Neural cell (in vitro differentiated cells): ENCODE results near the gene HS3ST6. TPM values are rescaled to one million over a fixed set of nuclear protein-coding genes. Genes with fewer than 3 reads are reported as not detected.

Source experiments
- H2AFZ ChIP-seq: fragments of 200-600, 300-800 bp; sonication (generic), shearing (Covaris generic); 2 replicates; pipeline ENCODE4 v1.6.0; 2014; ENCODE audit warnings: low read depth, mild to moderate bottlenecking, antibody characterized with exemption, low read length, moderate library complexity
- H3F3A ChIP-seq: fragments of 200-600 bp; shearing (Covaris generic); 2 replicates; pipeline ENCODE4 v1.6.1; 2016; ENCODE audit warnings: mild to moderate bottlenecking, moderate library complexity, mixed read lengths, antibody characterized with exemption, low read length; ENCODE audit not compliant: insufficient read depth, poor library complexity, severe bottlenecking
- H3K27ac ChIP-seq: fragments of 200-600, 300-800 bp; sonication (generic), shearing (Covaris generic); 2 replicates; pipeline ENCODE4 v1.5.1; 2014; ENCODE audit warnings: mild to moderate bottlenecking, low read length, moderate library complexity
- H3K27me3 ChIP-seq: fragments of 300-800, 200-600 bp; sonication (generic), shearing (Covaris generic); 2 replicates; pipeline ENCODE4 v1.6.0; 2014; ENCODE audit warnings: mild to moderate bottlenecking, low read depth, low read length, moderate library complexity; ENCODE audit not compliant: insufficient read depth
- H3K36me3 ChIP-seq: fragments of 300-800, 200-600 bp; sonication (generic), shearing (Covaris generic); 2 replicates; pipeline ENCODE4 v1.5.1; 2014; ENCODE audit warnings: mild to moderate bottlenecking, antibody characterized with exemption, low read length, moderate library complexity; ENCODE audit not compliant: insufficient read depth
- H3K4me2 ChIP-seq: fragments of 300-800, 200-600 bp; sonication (generic), shearing (Covaris generic); 2 replicates; pipeline ENCODE4 v1.6.0; 2014; ENCODE audit warnings: mild to moderate bottlenecking, low read length
- H3K4me3 ChIP-seq: fragments of 300-800, 200-600 bp; sonication (generic), shearing (Covaris generic); 2 replicates; pipeline ENCODE4 v1.5.1; 2014; ENCODE audit warnings: mild to moderate bottlenecking, low read length, moderate library complexity
- H3K79me2 ChIP-seq: fragments of 200-600 bp; shearing (Covaris generic); replicated peaks from 2 replicates; pipeline ENCODE4 v1.6.0; 2014; ENCODE audit warnings: mild to moderate bottlenecking, low read length, moderate library complexity; ENCODE audit not compliant: insufficient read depth
- H3K9ac ChIP-seq: fragments of 300-800, 200-600 bp; sonication (generic), shearing (Covaris generic); 2 replicates; pipeline ENCODE4 v1.6.1; 2016; ENCODE audit warnings: mild to moderate bottlenecking, low read length, mixed read lengths
- H3K9me2 ChIP-seq: fragments of 200-600 bp; shearing (Covaris generic); 2 replicates; pipeline ENCODE4 v1.6.1; 2016; ENCODE audit warnings: mild to moderate bottlenecking, low read length, mixed read lengths; ENCODE audit not compliant: insufficient read depth
- H3K9me3 ChIP-seq: fragments of 200-600, 300-800 bp; sonication (generic), shearing (Covaris generic); 2 replicates; pipeline ENCODE4 v1.6.1; 2016; ENCODE audit warnings: mild to moderate bottlenecking, mixed run types, low read length, moderate library complexity, mixed read lengths
- H4K20me1 ChIP-seq: fragments of 200-600 bp; shearing (Covaris generic); 2 replicates; pipeline ENCODE4 v1.6.1; 2016; ENCODE audit warnings: mild to moderate bottlenecking, mixed run types; ENCODE audit not compliant: insufficient read depth
- EZH2 ChIP-seq: fragments of 200-600, 300-800 bp; shearing (Covaris generic), sonication (generic); IDR thresholded peaks from 2 replicates; pipeline ENCODE4 v1.6.1; 2014; ENCODE audit warnings: antibody characterized with exemption, low read length, borderline replicate concordance, mild to moderate bottlenecking; ENCODE audit not compliant: insufficient read depth, poor library complexity, severe bottlenecking
- MXI1 ChIP-seq: fragments of 450-650 bp; conservative IDR thresholded peaks from 2 replicates; pipeline ENCODE4 v1.6.1; 2014; ENCODE audit warnings: antibody characterized with exemption, mild to moderate bottlenecking; ENCODE audit not compliant: poor library complexity, severe bottlenecking
- RAD21 ChIP-seq: fragments of 450-650 bp; conservative IDR thresholded peaks from 2 replicates; pipeline ENCODE4 v1.6.1; 2014; ENCODE audit warnings: antibody characterized with exemption, mild to moderate bottlenecking, moderate library complexity
- SMC3 ChIP-seq: fragments of 450-650 bp; conservative IDR thresholded peaks from 2 replicates; pipeline ENCODE4 v1.6.1; 2014; ENCODE audit warnings: antibody characterized with exemption, mild to moderate bottlenecking, moderate library complexity; ENCODE audit not compliant: poor library complexity
- TAF1 ChIP-seq: IDR thresholded peaks from 2 replicates; pipeline ENCODE4 v1.6.1; 2012; ENCODE audit warnings: low read depth
- polyA plus RNA-seq: library from polyadenylated mRNA; depleted of rRNA; stranded (reverse); fragments of >200 nt; gene quantifications from 2 replicates; pipeline ENCODE4 v1.2.3, GENCODE V29; 2014
- small RNA-seq, 3 experiments: library from RNA; depleted of rRNA; stranded (forward); fragments of <200 nt; gene quantifications; one replicate each; pipeline ENCODE3, GENCODE V24; 2012

HS3ST6 gene
- polyA plus RNA-seq, 1 donor from 2014 or later: not detected

GRCh38 chr16:1861730-1862129 is 56.5 kb downstream of the HS3ST6 start:
- H3K79me2 ChIP-seq: no peaks in the 10 kb centered on the region
- no peaks in the 10 kb centered on the region for H3K9me3 ChIP-seq
- no peaks in the 10 kb centered on the region for H3K36me3 ChIP-seq
- no peak overlapping the region for H3K4me3 ChIP-seq
- no peak overlapping the region for H2AFZ ChIP-seq
- peaks cover 57% of the 10 kb centered on the region for H3K27me3 ChIP-seq
- no peaks in the 10 kb centered on the region for H3K9me2 ChIP-seq
- H3K9ac ChIP-seq: no peak overlapping the region
- no peaks in the 10 kb centered on the region for H4K20me1 ChIP-seq
- no peak overlapping the region for H3K27ac ChIP-seq
- H3F3A ChIP-seq: no peaks in the 10 kb centered on the region
- H3K4me2 ChIP-seq: no peak overlapping the region
- TF ChIP-seq TAF1 (no peak), EZH2 (no peak), RAD21 (no peak), MXI1 (no peak), SMC3 (no peak)

Small RNA genes lying within 50 kb of the gene (small RNA-seq; reads per million reads assigned to genes)
- gene SNORA10 (0 reads per million in 3 experiments), gene SNORA64 (0 reads per million in 3 experiments)

Other genes with a start within 250 kb of the HS3ST6 start
- gene JPT2, start 240.1 kb downstream of the HS3ST6 start, polyA plus RNA-seq: 44.9 and 61.4 TPM in 2 replicates
- gene MAPK8IP3, start 212.2 kb downstream of the HS3ST6 start, polyA plus RNA-seq: 51.0 and 68.7 TPM in 2 replicates
- gene NME3, start 146.9 kb downstream of the HS3ST6 start, polyA plus RNA-seq: 102 and 145 TPM in 2 replicates
- gene EME2, start 145.6 kb downstream of the HS3ST6 start, polyA plus RNA-seq: 21.2 and 25.6 TPM in 2 replicates
- gene MRPS34, start 145.3 kb downstream of the HS3ST6 start, polyA plus RNA-seq: 113 and 152 TPM in 2 replicates
- gene SPSB3, start 135.8 kb downstream of the HS3ST6 start, polyA plus RNA-seq: 315 and 373 TPM in 2 replicates
- 213 and 246 TPM in 2 replicates for gene NUBP2, start 135.5 kb downstream of the HS3ST6 start, polyA plus RNA-seq
- gene IGFALS, start 124.7 kb downstream of the HS3ST6 start, polyA plus RNA-seq: 1.2 and 3.0 TPM in 2 replicates
- 163 and 196 TPM in 2 replicates for gene HAGH, start 91.6 kb downstream of the HS3ST6 start, polyA plus RNA-seq
- 73.5 and 80.0 TPM in 2 replicates for gene FAHD1, start 91.2 kb downstream of the HS3ST6 start, polyA plus RNA-seq
- gene MEIOB, start 46.3 kb downstream of the HS3ST6 start, polyA plus RNA-seq: not detected in 2 replicates
- gene MSRB1, start 24.8 kb upstream of the HS3ST6 start, polyA plus RNA-seq: 4.4 and 6.0 TPM in 2 replicates
- not detected in 2 replicates for gene RPL3L, start 36.3 kb upstream of the HS3ST6 start, polyA plus RNA-seq
- 215 and 217 TPM in 2 replicates for gene NDUFB10, start 41.1 kb upstream of the HS3ST6 start, polyA plus RNA-seq
- 1,295 and 1,393 TPM in 2 replicates for gene RPS2, start 46.4 kb upstream of the HS3ST6 start, polyA plus RNA-seq
- not detected in 2 replicates for gene RNF151, start 48.4 kb upstream of the HS3ST6 start, polyA plus RNA-seq
- gene TBL3, start 53.6 kb upstream of the HS3ST6 start, polyA plus RNA-seq: 20.5 and 21.4 TPM in 2 replicates
- 8.5 and 11.7 TPM in 2 replicates for gene NOXO1, start 63.1 kb upstream of the HS3ST6 start, polyA plus RNA-seq
- 37.8 and 42.3 TPM in 2 replicates for gene GFER, start 65.8 kb upstream of the HS3ST6 start, polyA plus RNA-seq
- 61.0 and 71.9 TPM in 2 replicates for gene SYNGR3, start 71.6 kb upstream of the HS3ST6 start, polyA plus RNA-seq
- gene ZNF598, start 91.4 kb upstream of the HS3ST6 start, polyA plus RNA-seq: 18.2 and 22.1 TPM in 2 replicates
- not detected in 2 replicates for gene NPW, start 101.4 kb upstream of the HS3ST6 start, polyA plus RNA-seq
- 3.4 and 4.1 TPM in 2 replicates for gene NHERF2, start 108.5 kb upstream of the HS3ST6 start, polyA plus RNA-seq
- gene NTHL1, start 129.4 kb upstream of the HS3ST6 start, polyA plus RNA-seq: 43.1 and 56.9 TPM in 2 replicates
- 69.2 and 92.8 TPM in 2 replicates for gene TSC2, start 129.6 kb upstream of the HS3ST6 start, polyA plus RNA-seq
- 176 and 232 TPM in 2 replicates for gene PKD1, start 217.5 kb upstream of the HS3ST6 start, polyA plus RNA-seq
- 2.7 and 4.9 TPM in 2 replicates for gene RAB26, start 230.2 kb upstream of the HS3ST6 start, polyA plus RNA-seq
- 30.9 and 42.5 TPM in 2 replicates for gene TRAF7, start 237.4 kb upstream of the HS3ST6 start, polyA plus RNA-seq